K562 (cell line): ENCODE results near the gene FUT8. TPM values are rescaled to one million over a fixed set of nuclear protein-coding genes. Genes with fewer than 3 reads are reported as not detected.
A peak's percentile ranks its signal among the peaks of the same experiment; 100 is the strongest.
"Not testable (repeated sequence)": the region's sequence is repeated elsewhere in the genome, so short reads cannot be mapped to it uniquely, and the experiment has no call there.

Source experiments
- ATAC-seq: fragments of 200-7000 bp; cut with Tn5 transposase; 3 replicates; pipeline ENCODE4 v1.9.1; 2020; ENCODE audit warnings: moderate library complexity
- BruUV-seq: library from RNA; stranded (reverse); fragments of 400-500 nt; replicated peaks from 2 replicates; lab custom pipeline; 2021; lab: Mats Ljungman, UMichigan
- CTCF ChIA-PET: fragments of 300-600 bp; formaldehyde crosslinking; extraction: SDS; loops from one replicate; lab custom pipeline; 2021; ENCODE audit warnings: low intra/inter-chr PET ratio; lab: Yijun Ruan, JAX
- POLR2A ChIA-PET: fragments of 300-600, 350-650 bp; sonication (Branson Sonifier 250); formaldehyde crosslinking; extraction: SDS; loops from one replicate; lab custom pipeline; 2021; ENCODE audit warnings: antibody characterized with exemption, inconsistent platforms; lab: Yijun Ruan, JAX
- DNase-seq, 4 experiments: peaks; one replicate each; pipeline versions ENCODE4 v3.0.0 to v3.0.0-alpha.2; 2011 to 2018; ENCODE audit warnings: low spot score in 3 of 4, mixed read lengths in 3 of 4; ENCODE audit errors: extremely low read depth in 1 of 4
- FAIRE-seq: peaks from 2 replicates; lab custom pipeline; 2011; peaks lifted over from hg19 to GRCh38; lab: Jason Lieb, UNC
- H2AFZ ChIP-seq: 2 replicates; pipeline ENCODE4 v1.6.0; 2011; ENCODE audit warnings: low read depth, low read length, control low read depth, inconsistent platforms
- H3K27ac ChIP-seq: fragments of 200-600 bp; 3 replicates; pipeline ENCODE4 v1.8.0; 2011; ENCODE audit warnings: low read depth, mild to moderate bottlenecking, control low read depth, inconsistent platforms, low read length, moderate library complexity, mixed read lengths; ENCODE audit errors: extremely low read depth
- H3K27me3 ChIP-seq, 2 experiments: fragments of 300-600 bp in 1 of 2; 2 replicates in 1 of 2; 3 replicates in 1 of 2; pipeline versions ENCODE4 v1.6.0 to v1.8.0; 2011; ENCODE audit warnings: inconsistent platforms in 2 of 2, low read length in 2 of 2, mild to moderate bottlenecking in 1 of 2, mixed read lengths in 1 of 2, moderate library complexity in 1 of 2; ENCODE audit not compliant: control insufficient read depth in 2 of 2, insufficient read depth in 2 of 2
- H3K36me3 ChIP-seq: fragments of 300-600 bp; 3 replicates; pipeline ENCODE4 v1.8.0; 2011; ENCODE audit warnings: mild to moderate bottlenecking, low read length, inconsistent platforms; ENCODE audit not compliant: control insufficient read depth, insufficient read depth
- H3K4me1 ChIP-seq, 2 experiments: fragments of 200-600 bp in 1 of 2; replicated peaks in 1 of 2; 2 replicates in 1 of 2; 3 replicates in 1 of 2; pipeline versions ENCODE4 v1.5.1 to v1.8.0; 2011; ENCODE audit warnings: inconsistent platforms in 2 of 2, low read length in 2 of 2, mild to moderate bottlenecking in 1 of 2, mixed read lengths in 1 of 2, moderate library complexity in 1 of 2; ENCODE audit not compliant: control insufficient read depth in 2 of 2, insufficient read depth in 2 of 2
- H3K4me2 ChIP-seq: 2 replicates; pipeline ENCODE4 v1.6.1; 2011; ENCODE audit warnings: low read length, control low read depth, inconsistent platforms, mixed read lengths; ENCODE audit not compliant: insufficient read depth
- H3K4me3 ChIP-seq: fragments of 200-600 bp; sonication (generic), shearing (Covaris generic); 2 replicates; pipeline ENCODE4 v1.5.1; 2016; ENCODE audit warnings: control low read depth, inconsistent platforms
- H3K79me2 ChIP-seq: fragments of 200-600 bp; 3 replicates; pipeline ENCODE4 v1.8.0; 2011; ENCODE audit warnings: low read length, inconsistent platforms; ENCODE audit not compliant: control insufficient read depth, insufficient read depth
- H3K9ac ChIP-seq, 2 experiments: 2 replicates each; pipeline versions ENCODE4 v1.6.0 to v1.6.1; 2011; ENCODE audit warnings: low read depth in 2 of 2, low read length in 2 of 2, control low read depth in 1 of 2, inconsistent platforms in 1 of 2, mild to moderate bottlenecking in 1 of 2, mixed read lengths in 1 of 2; ENCODE audit not compliant: insufficient read depth in 1 of 2
- H3K9me1 ChIP-seq: one replicate; pipeline ENCODE4 v1.6.0; 2011; ENCODE audit warnings: inconsistent platforms, mild to moderate bottlenecking, low read length, moderate library complexity; ENCODE audit not compliant: control insufficient read depth, insufficient read depth
- H3K9me3 ChIP-seq: replicated peaks from 2 replicates; pipeline ENCODE4 v1.5.1; 2011; ENCODE audit warnings: low read depth, low read length, inconsistent platforms; ENCODE audit not compliant: control insufficient read depth, insufficient read depth
- H4K20me1 ChIP-seq: replicated peaks from 2 replicates; pipeline ENCODE4 v1.6.1; 2011; ENCODE audit warnings: low read length, inconsistent platforms, mixed read lengths; ENCODE audit not compliant: control insufficient read depth, insufficient read depth
- CXXC5 ChIP-seq: fragments of 250-450 bp; sonication (Bioruptor Pico); IDR thresholded peaks from 2 replicates; pipeline ENCODE4 v1.8.0; 2022; ENCODE audit warnings: inconsistent platforms, mild to moderate bottlenecking, moderate library complexity
- DMBX1 ChIP-seq: fragments of 250-450 bp; sonication (Bioruptor Pico); IDR thresholded peaks from 2 replicates; pipeline ENCODE4 v1.8.0; 2022; ENCODE audit warnings: inconsistent platforms, mild to moderate bottlenecking, moderate library complexity, borderline replicate concordance
- L3MBTL2 ChIP-seq: fragments of 450-650 bp; IDR thresholded peaks from 2 replicates; pipeline ENCODE4 v1.6.1; 2016; ENCODE audit warnings: mild to moderate bottlenecking, moderate library complexity
- MGA ChIP-seq: fragments of 450-650 bp; IDR thresholded peaks from 2 replicates; pipeline ENCODE4 v1.6.1; 2016; ENCODE audit warnings: mild to moderate bottlenecking, moderate library complexity
- NR2C1 ChIP-seq, 2 experiments: fragments of 450-650 bp; IDR thresholded peaks; 2 replicates each; pipeline ENCODE4 v1.6.1; 2017; ENCODE audit warnings: mild to moderate bottlenecking in 2 of 2, antibody characterized with exemption in 1 of 2, inconsistent platforms in 1 of 2, missing compliant biosample characterization in 1 of 2, missing genetic modification characterization in 1 of 2
- ZNF592 ChIP-seq: fragments of 450-650 bp; IDR thresholded peaks from 2 replicates; pipeline ENCODE4 v1.6.1; 2017; ENCODE audit warnings: antibody characterized with exemption, mild to moderate bottlenecking
- WGBS: fragments of 100-300 bp; shearing (Covaris generic); methylation state at CpG from one replicate; pipeline ENCODE4 v1.1.6; 2016; ENCODE audit warnings: low coverage, mixed read lengths; ENCODE audit not compliant: insufficient coverage; ENCODE audit errors: missing lambda C conversion rate; 5-methylcytosine and 5-hydroxymethylcytosine counted together
- in situ Hi-C: fragments of 300-500 bp; cut with MboI; formaldehyde crosslinking; loops from 4 replicates; pipeline ENCODE4 v1.15.0; 2018; ENCODE audit warnings: inconsistent platforms, mixed read lengths
- intact Hi-C: fragments of 100-400 bp; cut with micrococcal nuclease; formaldehyde crosslinking; loops from 2 replicates; pipeline ENCODE4 v1.14.2; 2022
- polyA plus RNA-seq, 8 experiments: library from polyadenylated mRNA; depleted of rRNA in 4 of 8; stranded (reverse) in 5 of 8; unstranded in 3 of 8; fragments of >200 nt; fragmentation: Nextera tagmentation in 2 of 8; fragmentation: Illumina TruSeq in 1 of 8; extraction: Ambion mirVana in 2 of 8; extraction: Trizol in 1 of 8; gene quantifications; 2 replicates each; pipeline versions ENCODE4 v1.2.1 to v1.2.3, GENCODE V29; 2011 to 2014; ENCODE audit warnings: inconsistent platforms in 1 of 8, missing spikeins in 1 of 8
- total RNA-seq, 7 experiments: library from RNA; depleted of rRNA in 6 of 7; stranded (reverse); fragments of >200 nt in 6 of 7; fragmentation: Illumina TruSeq in 2 of 7; extraction: Trizol in 2 of 7; gene quantifications; 2 replicates each; pipeline versions ENCODE4 v1.2.1 to v1.2.3, GENCODE V29; 2011 to 2021; ENCODE audit warnings: low replicate concordance in 1 of 7

The FUT8 gene
- total and polyA plus RNA-seq, 9 of the 15 experiments (the other 6 are each of a cell fraction or from before 2014, with no cell fraction given), result 4.1 to 15.2 (median 7.8) TPM

GRCh38 chr14:65426902-65427301 is 14.4 kb downstream of the FUT8 start:
- H3K27ac ChIP-seq; H3K4me2 ChIP-seq; POLR2A ChIA-PET; BruUV-seq; FAIRE-seq; in situ Hi-C loops; H3K9me3 ChIP-seq; CTCF ChIA-PET; ATAC-seq; H3K27me3 ChIP-seq; intact Hi-C loops; H3K4me1 ChIP-seq; H4K20me1 ChIP-seq; DNase-seq; H3K4me3 ChIP-seq; H3K36me3 ChIP-seq; TF ChIP-seq NR2C1 (IDR thresholded peaks at IDR 0.05): not testable (repeated sequence)
- peak overlapping the region in 1 of 2 experiments; percentile 5; a peak in 1 of 4 replicates for H3K9ac ChIP-seq
- 52% methylated on average over 7 of the region's 12 CpGs for WGBS
- H3K79me2 ChIP-seq, result peaks cover 44% of the 10 kb centered on the region
- peak overlapping the region; percentile 74; the same call in 1 of the 2 replicates for H2AFZ ChIP-seq
- peak; percentile 57; the same call in 1 of the 2 replicates for TF ChIP-seq ZNF592
- peak; percentile 40; the same call in 1 of the 2 replicates for TF ChIP-seq L3MBTL2
- TF ChIP-seq MGA, result peak; percentile 67
- 0 out of 2 replicates have a peak, but pooled peaks have one; percentile 13 for TF ChIP-seq CXXC5 (CRISPR knock-in tag)
- 0 out of 2 replicates have a peak, but pooled peaks have one; percentile 26 for TF ChIP-seq NR2C1 (tag; IDR thresholded peaks at IDR 0.05)
- peak; percentile 32; the same call in 1 of the 2 replicates for TF ChIP-seq DMBX1 (CRISPR knock-in tag)
- TF ChIP-seq, all 486 proteins: peak for 6; not testable (repeated sequence) for 480
- H3K9me1 ChIP-seq, result not testable (repeated sequence)
